22Rv1 (cell line): ENCODE measurements around the gene FRMD4B.

ENCODE experiments used
- ZFX ChIP-seq: fragments of 450-650 bp; IDR thresholded peaks from 2 replicates; pipeline ENCODE4 v1.6.1; 2017; ENCODE audit warnings: antibody characterized with exemption, borderline replicate concordance
- TF ChIP-seq, protein P1 (sequence below): fragments of 450-650 bp; IDR thresholded peaks from 2 replicates; pipeline ENCODE4 v1.5.1; 2017; ENCODE audit warnings: mild to moderate bottlenecking

- TF ChIP-seq, protein P1, sequence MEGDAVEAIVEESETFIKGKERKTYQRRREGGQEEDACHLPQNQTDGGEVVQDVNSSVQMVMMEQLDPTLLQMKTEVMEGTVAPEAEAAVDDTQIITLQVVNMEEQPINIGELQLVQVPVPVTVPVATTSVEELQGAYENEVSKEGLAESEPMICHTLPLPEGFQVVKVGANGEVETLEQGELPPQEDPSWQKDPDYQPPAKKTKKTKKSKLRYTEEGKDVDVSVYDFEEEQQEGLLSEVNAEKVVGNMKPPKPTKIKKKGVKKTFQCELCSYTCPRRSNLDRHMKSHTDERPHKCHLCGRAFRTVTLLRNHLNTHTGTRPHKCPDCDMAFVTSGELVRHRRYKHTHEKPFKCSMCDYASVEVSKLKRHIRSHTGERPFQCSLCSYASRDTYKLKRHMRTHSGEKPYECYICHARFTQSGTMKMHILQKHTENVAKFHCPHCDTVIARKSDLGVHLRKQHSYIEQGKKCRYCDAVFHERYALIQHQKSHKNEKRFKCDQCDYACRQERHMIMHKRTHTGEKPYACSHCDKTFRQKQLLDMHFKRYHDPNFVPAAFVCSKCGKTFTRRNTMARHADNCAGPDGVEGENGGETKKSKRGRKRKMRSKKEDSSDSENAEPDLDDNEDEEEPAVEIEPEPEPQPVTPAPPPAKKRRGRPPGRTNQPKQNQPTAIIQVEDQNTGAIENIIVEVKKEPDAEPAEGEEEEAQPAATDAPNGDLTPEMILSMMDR: no peak
- TF ChIP-seq ZFX: no peak
These were observed 139.3 kb downstream of the FRMD4B start for GRCh38 chr3:69246612-69247011.
